Measurements from ENCODE around the gene ADGRB2.
"Not testable (repeated sequence)": the region's sequence is repeated elsewhere in the genome, so short reads cannot be mapped to it uniquely, and the experiment has no call there.

ADGRB2 gene

DNA sequence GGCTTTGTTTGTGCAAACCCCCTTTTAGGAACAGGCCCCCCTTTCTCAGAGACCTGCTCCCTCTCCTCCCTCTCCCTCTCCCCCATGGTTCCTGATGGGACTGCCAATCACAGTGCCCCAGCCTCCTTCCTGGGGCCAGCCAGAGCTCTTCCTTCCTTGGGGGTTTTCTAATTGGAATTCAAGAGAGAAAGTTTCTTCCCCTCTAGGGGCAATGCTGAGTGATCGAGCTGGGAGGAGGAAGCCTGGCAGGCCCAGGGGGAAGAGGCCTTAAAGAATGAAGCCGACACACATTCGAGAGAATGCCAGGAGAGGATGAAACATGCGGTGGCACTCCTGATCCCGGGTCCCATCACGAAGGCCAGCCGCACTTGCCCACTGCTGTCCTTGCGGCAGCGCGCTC is 39.0 kb downstream of the ADGRB2 start:
- no peak for DNase-seq (ENCODE audit: low spot score)

DNA sequence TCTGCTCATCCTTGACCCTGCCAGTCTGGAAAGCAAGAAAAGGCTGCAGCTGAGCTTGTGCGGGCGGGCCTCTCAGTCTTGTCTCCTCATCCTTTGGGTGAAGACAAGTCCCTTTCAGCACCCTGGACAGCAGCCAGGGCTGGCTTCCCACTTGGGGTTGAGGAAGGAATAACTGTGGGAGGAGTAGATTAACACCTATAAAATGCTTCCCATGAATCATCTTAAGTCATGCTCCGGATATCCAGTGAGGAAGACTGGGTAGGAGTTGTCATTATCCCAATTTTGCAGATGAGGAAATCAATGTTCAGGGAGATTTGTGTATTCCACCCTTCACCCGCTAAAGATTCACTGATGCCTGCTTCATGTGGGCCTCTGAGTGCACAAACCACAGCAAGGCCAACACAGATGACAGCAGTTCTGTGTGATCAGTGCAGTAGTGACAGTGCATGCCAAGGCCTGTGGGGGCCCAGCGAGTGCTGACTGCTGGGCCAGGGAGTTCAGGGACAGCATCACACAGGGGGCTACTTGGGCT is 40.2 kb downstream of the ADGRB2 start:
- DNase-seq (ENCODE audit: low spot score), result peak; percentile 71

DNA sequence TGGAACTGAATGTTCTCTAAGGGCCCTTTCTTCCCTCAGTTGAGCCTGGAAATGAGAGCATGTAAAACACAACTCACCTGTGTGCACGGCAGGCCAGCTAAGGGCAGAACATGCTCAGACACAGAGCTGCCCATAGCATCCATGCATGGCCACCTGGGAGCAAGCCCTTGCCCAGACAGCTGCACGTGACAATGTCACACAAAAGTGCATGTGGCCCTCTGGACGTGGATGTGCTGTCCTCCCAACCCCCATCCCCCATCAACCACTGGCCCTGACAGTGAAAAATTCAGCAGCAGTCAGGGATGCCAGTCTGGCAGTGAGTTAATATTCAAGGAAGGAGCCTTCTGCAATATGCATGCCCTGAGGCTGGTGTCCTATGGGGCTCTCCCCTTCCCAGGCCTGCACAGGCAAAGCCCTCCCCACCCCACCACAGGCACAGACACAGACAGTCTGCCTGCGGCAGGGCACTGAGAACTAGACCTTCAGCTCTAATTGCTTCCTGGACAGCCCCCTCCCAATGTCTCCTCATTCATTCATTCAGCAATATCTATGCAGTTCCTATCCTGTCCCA is 45.7 kb downstream of the ADGRB2 start:
- no peak for DNase-seq (ENCODE audit: low spot score)

DNA sequence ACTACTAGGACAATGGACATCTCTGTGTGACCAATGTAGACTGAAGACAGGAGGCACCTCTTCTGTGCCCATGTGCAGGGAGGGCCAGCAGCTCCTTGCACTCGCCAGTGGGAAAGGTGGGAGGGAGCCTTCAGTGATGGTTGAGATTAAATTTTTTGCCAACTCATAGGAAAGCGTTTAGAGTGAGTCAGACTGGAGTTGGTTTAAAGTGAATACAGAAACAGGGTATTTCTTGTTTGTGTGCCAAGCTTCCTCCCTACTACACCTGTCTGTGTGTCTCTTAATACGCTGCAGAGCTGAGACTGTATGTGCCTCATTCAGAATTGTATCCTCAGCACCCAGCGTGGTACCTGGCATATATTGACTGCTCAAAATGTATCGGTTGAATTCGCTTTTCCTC is 46.8 kb downstream of the ADGRB2 start:
- no peak for DNase-seq (ENCODE audit: low spot score)

DNA sequence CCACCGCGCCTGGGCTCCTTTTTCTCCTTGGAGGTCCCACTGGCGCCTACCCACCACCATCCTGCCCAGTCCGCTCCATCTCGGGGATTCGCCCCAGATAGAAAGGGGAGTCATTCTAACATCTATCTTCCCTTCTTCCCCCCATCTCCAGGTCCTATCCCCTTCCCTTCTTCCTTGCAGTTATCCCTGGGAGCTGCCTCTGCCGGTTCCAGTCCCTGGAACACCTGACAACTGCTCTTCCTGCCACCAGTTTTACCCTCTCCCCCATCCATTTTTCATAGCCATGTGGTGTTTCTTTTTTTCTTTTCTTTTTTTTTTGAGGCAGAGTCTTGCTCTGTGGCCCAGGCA is 48.3 kb downstream of the ADGRB2 start:
- DNase-seq (ENCODE audit: low spot score), result no peak

DNA sequence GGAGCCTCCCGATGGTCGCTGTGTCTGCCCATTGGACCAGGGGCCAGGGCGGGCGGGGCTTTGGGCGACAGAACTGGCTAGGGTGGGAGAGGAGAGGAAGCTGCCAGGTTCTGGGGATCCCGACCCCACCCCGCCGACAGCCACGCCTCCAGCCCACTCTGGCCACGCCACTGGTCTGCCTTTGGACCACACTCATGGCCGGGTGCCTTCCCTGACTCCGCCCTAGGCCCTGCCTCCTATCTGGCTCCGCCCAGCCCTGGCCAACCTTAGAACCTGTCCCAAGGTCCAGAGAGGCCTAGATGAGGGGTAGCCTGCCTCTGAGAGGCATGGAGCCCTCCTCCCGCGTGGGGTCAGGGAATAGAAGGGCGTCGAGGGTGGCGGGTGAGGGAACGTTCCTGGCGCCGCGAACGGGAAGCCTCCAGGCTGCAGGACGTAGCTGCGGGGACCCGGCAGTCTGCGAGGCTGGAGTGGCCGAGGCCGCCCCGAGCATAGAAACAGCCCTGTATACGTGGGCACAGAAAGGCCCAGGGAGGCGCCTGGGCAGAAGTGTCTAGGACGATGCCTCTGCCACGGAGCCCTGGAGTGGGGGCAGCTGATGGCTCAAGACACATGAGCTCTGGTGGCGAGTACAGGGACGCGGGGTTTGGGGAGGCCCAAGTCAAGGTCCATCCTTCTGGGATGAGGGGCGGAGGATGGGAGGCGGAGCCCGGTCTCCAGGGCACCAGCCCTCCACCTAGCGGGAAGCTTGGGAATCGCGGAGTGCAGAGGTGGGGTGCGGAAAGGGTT is 48.9 kb downstream of the ADGRB2 start:
- DNase-seq (ENCODE audit: low spot score), result peak; percentile 78

DNA sequence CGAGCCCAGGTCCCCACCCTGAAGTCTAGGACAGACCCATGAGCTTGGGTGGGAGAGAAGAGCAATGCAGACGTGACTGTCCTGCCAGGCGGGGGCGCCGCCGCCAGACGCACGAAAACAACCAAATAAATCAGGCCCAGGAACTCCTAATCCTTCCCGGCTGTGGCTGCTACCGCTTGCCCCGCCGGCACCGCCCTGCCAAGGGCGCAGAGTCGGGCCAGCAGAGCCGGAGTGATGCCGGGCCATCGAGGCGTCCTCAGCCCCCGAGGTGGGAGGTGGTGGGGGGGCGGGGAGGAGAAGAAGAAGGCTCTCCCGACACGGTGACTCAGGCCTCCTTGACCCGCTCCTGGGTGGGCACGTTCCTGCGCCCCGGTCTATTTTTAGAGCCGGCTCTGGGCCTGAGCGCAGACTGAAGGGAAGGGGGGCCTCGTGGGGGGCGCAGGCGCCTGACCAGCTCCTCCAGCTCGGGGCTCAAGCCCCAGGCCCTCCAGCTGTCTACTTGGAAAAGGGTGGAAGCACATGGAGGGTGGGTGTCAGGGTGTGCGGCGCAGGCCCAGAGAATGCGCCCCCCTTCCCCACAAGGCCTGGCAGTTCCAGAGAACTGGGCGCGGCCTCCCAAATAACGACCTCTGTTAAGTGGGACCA is 49.6 kb downstream of the ADGRB2 start:
- no peak for DNase-seq (ENCODE audit: low spot score)

DNA sequence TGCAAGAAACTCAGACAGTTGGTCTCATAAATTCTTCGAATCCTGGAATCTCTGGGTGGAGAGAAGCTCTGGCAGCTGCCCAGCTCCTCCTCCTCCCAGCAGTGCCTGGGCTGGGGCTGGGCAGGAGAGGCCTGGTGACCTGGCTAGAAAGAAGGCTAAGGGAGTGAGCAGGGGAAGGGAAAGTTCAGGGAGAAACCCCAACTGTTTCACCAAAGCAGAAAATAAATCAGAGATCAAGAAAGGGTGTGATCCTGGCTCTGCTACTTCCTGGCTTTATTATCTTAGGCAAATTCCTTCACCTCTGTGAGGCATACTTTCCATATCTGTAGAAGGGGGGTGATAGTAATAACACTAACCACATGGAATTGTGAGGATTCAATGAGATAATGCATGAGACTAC is 51.5 kb downstream of the ADGRB2 start:
- DNase-seq (ENCODE audit: low spot score), result no peak

DNA sequence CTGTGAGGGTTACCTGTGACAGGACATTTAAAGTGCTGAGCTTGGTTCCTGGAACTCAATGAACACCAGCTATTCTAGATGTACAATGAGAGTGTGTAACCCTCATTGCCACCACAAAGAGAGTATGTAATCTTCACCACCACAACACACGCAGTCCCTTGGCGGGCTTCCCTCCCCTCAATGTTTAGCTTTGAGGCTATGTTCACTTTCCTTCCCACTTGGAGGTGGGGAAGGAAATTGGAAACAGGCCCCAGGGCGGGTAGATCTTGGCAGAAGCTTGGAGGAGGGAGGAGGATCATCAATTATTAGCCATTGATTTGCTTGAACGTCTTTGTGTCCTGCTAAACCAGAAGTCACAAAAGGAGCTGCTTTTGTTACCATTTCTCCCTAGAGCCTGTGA is 52.1 kb downstream of the ADGRB2 start:
- DNase-seq (ENCODE audit: low spot score), result no peak

DNA sequence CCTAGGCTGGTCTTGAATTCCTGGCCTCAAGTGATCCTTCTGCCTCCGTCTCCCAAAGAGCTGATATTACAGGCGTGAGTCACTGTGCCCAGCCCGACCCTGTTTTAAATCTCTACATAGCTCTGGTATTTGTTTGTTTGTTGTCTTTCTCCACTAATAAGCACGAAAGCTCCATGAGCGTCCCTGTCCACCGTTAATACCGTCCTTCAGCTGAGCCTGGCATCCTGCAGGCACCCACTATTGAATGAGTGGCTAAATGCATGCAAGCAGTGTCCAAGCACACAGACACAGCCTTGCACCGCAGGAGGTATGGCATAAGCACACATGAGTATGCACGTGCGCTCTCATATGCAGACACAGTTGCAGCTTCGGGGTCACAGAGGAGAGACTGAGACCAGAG is 55.8 kb downstream of the ADGRB2 start:
- DNase-seq (ENCODE audit: low spot score), result no peak

DNA sequence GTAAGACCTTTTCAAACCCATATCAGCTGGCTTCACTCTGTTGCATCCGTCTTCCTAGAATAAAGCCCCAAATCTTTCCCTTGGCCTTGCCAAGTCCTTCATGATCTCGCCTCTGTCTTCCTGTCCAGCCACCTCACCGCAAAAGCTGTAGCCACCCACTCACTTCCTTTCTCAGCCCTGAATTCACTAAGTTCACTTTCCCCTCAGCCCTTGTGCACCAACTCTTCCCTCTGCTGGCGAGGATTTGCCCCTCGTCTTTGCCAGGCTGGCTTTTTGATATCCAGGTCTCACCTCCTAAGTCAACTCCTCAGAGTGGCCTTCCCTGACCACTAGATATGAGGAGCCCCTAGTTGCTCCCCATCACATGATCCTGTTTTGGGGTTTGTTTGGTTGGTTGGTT is 56.4 kb downstream of the ADGRB2 start:
- peak; percentile 59 for DNase-seq (ENCODE audit: low spot score)

DNA sequence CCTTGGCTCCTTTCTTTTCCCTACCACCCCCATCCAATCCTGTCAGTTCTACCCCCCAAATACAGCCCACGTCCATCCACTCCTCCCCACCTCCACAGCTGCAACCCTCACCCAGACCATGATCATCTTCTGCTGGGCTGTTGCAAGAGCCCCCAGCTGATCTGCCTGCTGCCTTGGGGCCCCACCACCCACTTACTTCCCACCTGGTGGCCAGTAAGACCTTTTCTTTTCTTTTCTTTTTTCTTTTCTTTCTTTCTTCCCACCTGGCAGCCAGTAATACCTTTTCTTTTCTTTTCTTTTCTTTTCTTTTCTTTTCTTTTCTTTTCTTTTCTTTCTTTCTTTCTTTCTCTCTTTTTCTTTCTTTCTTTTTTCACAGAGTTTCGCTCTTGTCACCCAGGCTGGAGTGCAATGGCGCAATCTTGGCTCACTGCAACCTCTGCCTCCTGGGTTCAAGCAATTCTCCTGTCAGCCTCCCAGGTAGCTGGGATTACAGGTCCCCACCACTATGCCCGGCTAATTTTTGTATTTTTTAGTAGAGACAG is 57.0 kb downstream of the ADGRB2 start:
- not testable (repeated sequence) for DNase-seq (ENCODE audit: low spot score)

DNA sequence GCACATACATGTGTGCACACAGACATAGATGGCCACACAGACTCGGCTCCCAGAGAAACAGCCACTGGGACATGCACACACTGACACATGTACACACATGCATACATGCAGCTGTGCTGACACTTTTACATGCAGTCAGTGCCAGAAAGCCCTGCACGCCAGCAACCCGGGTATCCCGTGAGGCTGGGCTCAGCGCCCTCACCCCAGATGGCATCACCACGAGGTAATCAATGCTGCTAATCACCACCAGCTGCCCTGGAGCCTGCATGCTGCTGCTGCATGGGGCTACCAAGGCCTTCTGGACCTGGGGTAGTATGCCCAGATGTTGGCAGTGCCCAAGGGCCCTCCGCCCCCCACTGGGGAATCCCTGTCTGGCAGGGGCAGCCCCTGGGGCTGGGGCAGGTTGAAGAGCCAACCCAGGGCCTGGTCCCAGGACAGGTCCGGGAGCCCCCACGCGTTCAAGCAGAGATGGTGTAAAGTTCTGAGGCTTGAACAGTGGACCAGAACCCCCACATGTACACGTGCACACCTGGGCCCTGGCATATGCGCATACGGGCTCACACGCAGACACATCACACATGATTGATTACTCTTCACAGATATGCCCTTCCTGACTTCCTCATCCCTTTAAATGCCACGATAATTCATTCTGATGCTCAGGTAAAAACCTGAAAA is 57.6 kb downstream of the ADGRB2 start:
- DNase-seq (ENCODE audit: low spot score), result no peak

DNA sequence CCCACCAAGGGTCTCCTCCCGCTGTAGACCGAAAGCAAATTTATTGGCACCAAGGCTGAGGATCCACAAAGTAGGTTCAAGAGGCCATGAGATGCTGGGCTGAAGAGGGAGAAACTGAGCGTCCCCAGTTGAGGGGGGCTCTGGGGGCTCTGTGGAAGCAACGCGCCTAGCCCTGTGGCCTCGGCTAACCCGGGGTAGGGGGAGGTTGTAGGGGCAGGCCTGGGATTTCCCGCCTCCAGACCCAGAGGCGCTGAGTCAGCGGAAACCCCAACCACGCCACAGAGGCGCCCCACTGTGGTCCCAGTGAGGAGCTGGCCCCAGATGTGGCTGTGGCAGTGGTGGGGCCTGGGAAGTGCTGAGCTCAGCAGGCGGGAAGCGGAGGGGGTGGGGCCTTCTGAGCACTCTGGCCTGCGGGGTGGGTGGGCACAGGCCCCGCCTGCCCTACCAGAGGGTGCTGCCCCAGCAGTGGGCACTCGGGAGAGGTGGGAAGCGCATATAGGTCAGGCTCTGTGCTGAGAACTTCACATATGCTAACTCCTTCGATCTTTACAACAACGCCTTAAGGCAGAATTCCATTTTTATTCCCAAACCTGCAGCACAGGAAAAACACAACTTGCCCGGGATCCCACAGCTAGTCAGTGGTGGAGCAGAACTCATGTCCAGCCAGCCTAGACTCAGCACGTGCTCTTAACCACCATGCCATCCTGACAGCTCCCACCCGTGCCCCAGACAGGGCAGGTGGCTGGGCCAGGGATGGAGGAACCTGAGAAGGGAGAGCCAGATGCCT is 58.9 kb downstream of the ADGRB2 start:
- DNase-seq (ENCODE audit: low spot score), result no peak

DNA sequence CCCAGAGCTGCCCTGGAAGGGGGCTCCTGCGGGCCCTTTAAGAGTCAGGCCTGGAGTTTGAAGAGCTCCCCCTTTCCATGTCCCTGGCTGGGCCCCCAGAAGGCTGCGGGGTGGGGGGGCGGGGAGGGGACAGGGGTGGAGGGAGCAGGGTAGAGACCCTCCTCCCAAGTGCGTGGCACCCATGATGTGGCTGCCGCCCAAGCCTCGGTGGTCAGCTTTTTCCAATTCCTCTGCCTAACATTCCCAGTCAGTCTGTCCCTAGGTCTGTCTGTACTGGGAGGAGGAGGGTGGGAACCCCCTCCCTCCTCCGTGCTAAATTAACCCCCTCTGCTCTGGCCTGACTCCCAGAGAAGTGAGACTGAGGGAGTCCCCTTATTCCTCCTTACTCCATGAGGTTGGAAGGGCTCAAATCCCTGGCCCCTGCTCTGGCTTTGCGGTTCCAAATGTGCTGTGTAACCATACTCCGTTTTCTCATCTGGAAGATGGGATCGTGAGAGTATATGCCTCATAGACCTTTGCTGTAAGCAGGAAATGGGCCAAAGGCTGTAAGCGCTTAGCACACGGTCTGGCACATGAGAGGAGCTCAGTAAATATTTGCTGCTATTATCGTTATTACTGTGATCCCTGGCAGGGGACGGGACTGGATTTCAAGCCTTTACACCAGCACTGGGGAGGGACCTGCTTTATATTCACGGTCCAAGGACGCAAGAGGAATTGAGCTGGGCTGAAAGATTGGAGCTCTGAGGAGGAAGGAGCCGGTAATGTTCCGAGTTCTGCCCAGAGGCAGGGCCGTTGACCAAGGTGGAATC is 59.7 kb downstream of the ADGRB2 start:
- no peak for DNase-seq (ENCODE audit: low spot score)

DNA sequence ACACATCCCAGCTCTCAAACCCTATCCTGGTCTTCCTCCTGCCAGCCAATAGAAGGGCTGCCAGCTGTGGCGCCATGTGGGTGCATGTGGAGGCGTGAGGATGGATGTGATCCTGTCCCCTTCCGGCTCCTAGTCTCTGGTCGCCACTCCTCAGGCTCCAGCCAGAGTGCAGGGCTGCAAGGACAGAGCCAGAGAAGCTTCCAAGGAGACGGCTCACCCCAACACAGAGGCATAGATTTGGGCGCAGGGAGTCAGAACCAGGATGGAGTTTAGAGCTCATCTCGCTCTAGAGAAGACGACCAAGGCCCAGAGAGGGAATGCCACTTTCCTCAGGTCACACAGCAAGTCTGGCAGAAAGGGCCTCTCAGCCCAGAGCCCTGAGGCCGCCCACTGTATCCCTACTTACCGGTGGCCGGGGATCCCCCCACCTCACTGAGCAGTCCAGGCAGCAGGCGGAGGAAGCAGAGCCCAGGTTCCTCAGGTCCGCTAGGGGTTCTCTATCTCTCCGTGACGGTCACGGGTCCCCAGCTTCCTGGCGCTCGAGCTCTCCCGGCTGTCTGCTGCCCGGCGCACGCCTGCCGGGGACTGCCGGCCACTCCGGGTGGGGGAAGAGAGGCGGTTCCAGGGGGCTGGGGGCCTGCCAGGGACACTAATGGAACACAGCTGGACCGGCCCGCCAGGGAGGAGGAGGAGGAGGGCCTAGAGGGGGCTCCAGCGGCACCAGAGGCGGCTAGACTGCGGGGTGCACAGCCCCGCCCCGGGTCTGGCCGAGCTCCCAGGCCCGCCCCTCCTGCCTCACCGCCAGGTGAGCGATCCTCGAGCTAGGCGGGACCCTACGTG is 60.5 kb downstream of the ADGRB2 start, which contains the start of gene COL16A1:
COL16A1 (minus strand) TSS at position 587 of the 840 bp plus-strand sequence. CDS start 1,824 bp downstream, outside the sequence.
- no peak for DNase-seq (ENCODE audit: low spot score)

DNA sequence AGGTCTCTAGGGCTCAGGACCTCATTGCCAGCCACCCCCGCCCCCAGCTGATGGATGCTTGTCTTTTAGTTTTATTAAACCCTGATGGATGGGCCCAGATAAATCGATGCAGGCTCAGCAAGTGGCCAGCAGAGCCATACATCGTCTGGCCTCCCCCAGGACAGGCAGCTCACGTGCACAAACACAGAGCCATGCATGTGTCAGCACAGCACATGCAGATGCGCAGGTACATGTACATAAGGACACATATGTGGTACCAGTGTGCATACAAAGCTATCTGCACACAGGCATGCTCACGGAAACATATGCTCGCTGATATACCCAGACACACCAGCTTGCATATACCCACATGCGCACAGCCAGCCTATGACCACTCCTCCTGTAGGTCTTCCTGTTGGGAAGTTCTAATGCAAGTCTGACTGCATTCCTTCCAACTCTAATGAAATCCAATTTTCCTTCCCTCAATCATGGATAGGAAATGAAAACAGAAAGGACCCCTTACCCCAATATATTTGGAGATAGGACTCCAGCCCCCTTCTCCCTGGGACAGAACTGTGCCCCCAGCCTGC is 61.2 kb downstream of the ADGRB2 start:
- DNase-seq (ENCODE audit: low spot score), result no peak

DNA sequence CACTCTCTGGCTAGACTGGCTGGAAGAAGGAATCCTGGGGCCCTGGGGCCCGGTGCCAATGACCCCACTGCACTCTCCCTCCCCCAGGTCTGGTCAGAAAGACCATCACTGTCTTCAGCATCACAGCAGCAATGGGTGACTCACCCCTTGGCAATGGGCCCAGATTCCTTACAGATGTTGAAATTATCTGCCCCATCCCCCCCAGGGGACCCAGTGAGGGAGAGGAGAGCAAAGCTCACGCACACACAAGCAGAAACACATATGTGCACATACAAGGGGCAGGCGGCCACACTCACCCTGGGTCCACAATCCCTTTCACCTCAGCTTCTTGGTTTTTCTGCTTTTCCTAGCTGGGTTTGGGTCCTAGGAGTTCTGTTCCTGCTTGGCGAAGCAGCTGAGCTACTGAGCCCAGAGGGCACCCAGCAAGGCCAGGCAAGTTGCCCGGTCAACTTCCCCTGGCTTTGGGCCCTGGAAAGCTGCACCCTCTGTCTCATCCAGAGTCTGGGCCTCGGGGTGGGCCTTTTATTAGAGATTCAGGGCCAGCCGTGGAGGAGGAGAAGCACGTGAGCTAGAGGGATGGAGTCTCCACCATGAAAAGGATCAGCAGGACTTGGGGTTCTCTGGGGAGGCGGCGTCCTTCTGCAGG is 62.9 kb downstream of the ADGRB2 start:
- DNase-seq (ENCODE audit: low spot score), result peak; percentile 93

Data from COLO829 (cell line).